IMR-90 (cell line): ENCODE data around the gene FRMD5. TPM values are rescaled to one million over a fixed set of nuclear protein-coding genes. Genes with fewer than 3 reads are reported as not detected.

Source experiments
- ATAC-seq: fragments of 200-7000 bp; cut with Tn5 transposase; 2 replicates; pipeline ENCODE4 v1.9.1; 2020; ENCODE audit warnings: low read depth, mild to moderate bottlenecking, moderate library complexity
- BruUV-seq: library from RNA; stranded (reverse); fragments of 400-500 nt; replicated peaks from 2 replicates; lab custom pipeline; 2021; lab: Mats Ljungman, UMichigan
- CTCF ChIA-PET: fragments of 300-600 bp; formaldehyde crosslinking; extraction: SDS; loops from one replicate; lab custom pipeline; 2021; ENCODE audit warnings: antibody characterized with exemption; lab: Yijun Ruan, JAX
- POLR2A ChIA-PET: fragments of 300-600 bp; sonication (Branson Sonifier 250); formaldehyde crosslinking; loops from one replicate; lab custom pipeline; 2022; ENCODE audit warnings: antibody characterized with exemption; ENCODE audit not compliant: unreplicated experiment; lab: Charles Lee
- DNase-seq: peaks from one replicate; pipeline ENCODE4 v3.0.0; 2013
- H2AFZ ChIP-seq: replicated peaks from 2 replicates; pipeline ENCODE3; 2013; ENCODE audit warnings: low read length, mild to moderate bottlenecking; ENCODE audit not compliant: poor library complexity
- H2AK5ac ChIP-seq: 2 replicates; pipeline ENCODE4 v1.6.1; 2013; ENCODE audit warnings: low read depth, low read length, inconsistent platforms
- H2AK9ac ChIP-seq: replicated peaks from 2 replicates; pipeline ENCODE3; 2013; ENCODE audit warnings: mild to moderate bottlenecking, low read depth, low read length, moderate library complexity; ENCODE audit not compliant: poor library complexity
- H2BK120ac ChIP-seq: 2 replicates; pipeline ENCODE4 v1.6.1; 2013; ENCODE audit warnings: low read depth, low read length, inconsistent platforms
- H2BK15ac ChIP-seq: 3 replicates; pipeline ENCODE4 v1.6.1; 2013; ENCODE audit warnings: low read depth, low read length, inconsistent platforms
- H2BK20ac ChIP-seq: 2 replicates; pipeline ENCODE4 v1.6.1; 2013; ENCODE audit warnings: low read depth, mild to moderate bottlenecking, inconsistent platforms, low read length, moderate library complexity
- H2BK5ac ChIP-seq: 2 replicates; pipeline ENCODE4 v1.6.1; 2013; ENCODE audit warnings: mild to moderate bottlenecking, low read depth, low read length, inconsistent platforms; ENCODE audit not compliant: poor library complexity, severe bottlenecking
- H3K14ac ChIP-seq: replicated peaks from 2 replicates; pipeline ENCODE4 v1.6.1; 2013; ENCODE audit warnings: low read depth, low read length, inconsistent platforms
- H3K18ac ChIP-seq: 2 replicates; pipeline ENCODE4 v1.6.1; 2013; ENCODE audit warnings: low read depth, low read length, control low read depth
- H3K23ac ChIP-seq: 2 replicates; pipeline ENCODE4 v1.6.1; 2013; ENCODE audit warnings: low read depth, low read length, inconsistent platforms
- H3K27ac ChIP-seq: 2 replicates; pipeline ENCODE4 v1.5.1; 2013; ENCODE audit warnings: mild to moderate bottlenecking, control low read depth, low read length; ENCODE audit not compliant: insufficient read depth
- H3K27me3 ChIP-seq: 2 replicates; pipeline ENCODE4 v1.6.1; 2013; ENCODE audit warnings: low read length; ENCODE audit not compliant: control insufficient read depth, insufficient read depth
- H3K36me3 ChIP-seq: 2 replicates; pipeline ENCODE4 v1.6.1; 2013; ENCODE audit warnings: low read length, mixed read lengths; ENCODE audit not compliant: control insufficient read depth, insufficient read depth
- H3K4ac ChIP-seq: 2 replicates; pipeline ENCODE4 v1.6.1; 2013; ENCODE audit warnings: low read depth, low read length, inconsistent platforms
- H3K4me1 ChIP-seq: 2 replicates; pipeline ENCODE4 v1.6.1; 2013; ENCODE audit warnings: low read length, mixed read lengths; ENCODE audit not compliant: control insufficient read depth, insufficient read depth
- H3K4me2 ChIP-seq: 2 replicates; pipeline ENCODE4 v1.6.1; 2013; ENCODE audit warnings: low read depth, mild to moderate bottlenecking, control low read depth, low read length, moderate library complexity
- H3K4me3 ChIP-seq: 2 replicates; pipeline ENCODE4 v1.5.1; 2013; ENCODE audit warnings: low read depth, mild to moderate bottlenecking, control low read depth, low read length, moderate library complexity; ENCODE audit not compliant: insufficient read depth
- H3K56ac ChIP-seq: 2 replicates; pipeline ENCODE4 v1.6.1; 2013; ENCODE audit warnings: low read length, inconsistent platforms; ENCODE audit not compliant: insufficient read depth; ENCODE audit errors: extremely low read depth
- H3K79me1 ChIP-seq, 2 experiments: 2 replicates each; pipeline ENCODE4 v1.6.1; 2013; ENCODE audit warnings: low read length in 2 of 2, inconsistent platforms in 1 of 2, low read depth in 1 of 2
- H3K9ac ChIP-seq: 2 replicates; pipeline ENCODE4 v1.6.1; 2013; ENCODE audit warnings: low read depth, low read length, control low read depth
- H3K9me1 ChIP-seq: 2 replicates; pipeline ENCODE4 v1.6.1; 2013; ENCODE audit warnings: low read length, inconsistent platforms; ENCODE audit not compliant: insufficient read depth
- H3K9me3 ChIP-seq: 2 replicates; pipeline ENCODE4 v1.6.1; 2013; ENCODE audit warnings: low read length; ENCODE audit not compliant: control insufficient read depth, insufficient read depth
- H4K20me1 ChIP-seq: 2 replicates; pipeline ENCODE4 v1.6.1; 2013; ENCODE audit warnings: low read length, inconsistent platforms; ENCODE audit not compliant: insufficient read depth
- H4K5ac ChIP-seq: 2 replicates; pipeline ENCODE4 v1.6.1; 2013; ENCODE audit warnings: mild to moderate bottlenecking, low read depth, low read length, control low read depth
- H4K8ac ChIP-seq, 2 experiments: 2 replicates each; pipeline ENCODE4 v1.6.1; 2013; ENCODE audit warnings: low read depth in 2 of 2, low read length in 2 of 2, control low read depth in 1 of 2, inconsistent platforms in 1 of 2
- H4K91ac ChIP-seq: 2 replicates; pipeline ENCODE4 v1.6.1; 2013; ENCODE audit warnings: low read depth, low read length, inconsistent platforms; ENCODE audit not compliant: insufficient read depth
- BHLHE40 ChIP-seq: fragments of 150-350 bp; IDR thresholded peaks from 2 replicates; pipeline ENCODE4 v1.6.1; 2016; ENCODE audit warnings: mild to moderate bottlenecking, low read depth, low read length
- CEBPB ChIP-seq: IDR thresholded peaks from 2 replicates; pipeline ENCODE4 v1.6.1; 2012; ENCODE audit warnings: low read depth, low read length, improper control_type of control experiment
- CHD1 ChIP-seq: IDR thresholded peaks from 2 replicates; pipeline ENCODE4 v1.6.1; 2012; ENCODE audit warnings: low read depth, low read length, improper control_type of control experiment
- FOS ChIP-seq: fragments of 150-350 bp; IDR thresholded peaks from 2 replicates; pipeline ENCODE4 v1.6.1; 2016; ENCODE audit warnings: low read depth, low read length
- MAFK ChIP-seq: IDR thresholded peaks from 2 replicates; pipeline ENCODE4 v1.6.1; 2012; ENCODE audit warnings: low read depth, low read length, improper control_type of control experiment
- MAZ ChIP-seq: IDR thresholded peaks from 2 replicates; pipeline ENCODE4 v1.6.1; 2012; ENCODE audit warnings: low read depth, mild to moderate bottlenecking, low read length, improper control_type of control experiment, moderate library complexity, borderline replicate concordance
- MXI1 ChIP-seq: IDR thresholded peaks from 2 replicates; pipeline ENCODE4 v1.6.1; 2012; ENCODE audit warnings: low read depth, mild to moderate bottlenecking, low read length, moderate library complexity, borderline replicate concordance
- NFE2L2 ChIP-seq: fragments of 150-350 bp; IDR thresholded peaks from 2 replicates; pipeline ENCODE4 v1.6.1; 2016; ENCODE audit warnings: low read depth, mild to moderate bottlenecking, low read length
- POLR2A ChIP-seq: IDR thresholded peaks from 2 replicates; pipeline ENCODE4 v1.6.1; 2012; ENCODE audit warnings: mild to moderate bottlenecking, low read depth, low read length
- RAD21 ChIP-seq: IDR thresholded peaks from 2 replicates; pipeline ENCODE4 v1.6.1; 2012; ENCODE audit warnings: low read length, improper control_type of control experiment
- RCOR1 ChIP-seq: IDR thresholded peaks from 2 replicates; pipeline ENCODE4 v1.6.1; 2012; ENCODE audit warnings: mild to moderate bottlenecking, low read length, improper control_type of control experiment; ENCODE audit not compliant: insufficient replicate concordance
- RFX5 ChIP-seq: IDR thresholded peaks from 2 replicates; pipeline ENCODE4 v1.8.0; 2012; ENCODE audit warnings: low read depth, mild to moderate bottlenecking, low read length, moderate library complexity
- SMC3 ChIP-seq: fragments of 150-350 bp; IDR thresholded peaks from 2 replicates; pipeline ENCODE4 v1.6.1; 2016; ENCODE audit warnings: low read depth, mild to moderate bottlenecking, antibody characterized with exemption, low read length, moderate library complexity
- WGBS, 2 experiments: methylation state at CpG; one replicate each; pipeline versions ENCODE4 v1.1.5 to v1.1.7; 2013; ENCODE audit warnings: missing lambda C conversion rate in 2 of 2; ENCODE audit not compliant: insufficient read length in 1 of 2; ENCODE audit errors: extremely low coverage in 2 of 2; 5-methylcytosine and 5-hydroxymethylcytosine counted together
- dilution Hi-C: fragments of 300-500 bp; cut with HindIII; formaldehyde crosslinking; loops from one replicate; pipeline ENCODE4 v1.14.3; 2018; ENCODE audit warnings: low sequenced_read_pairs; ENCODE audit not compliant: unreplicated experiment
- in situ Hi-C: fragments of 300-500 bp; cut with MboI; formaldehyde crosslinking; loops from 3 replicates; pipeline ENCODE4 v1.14.3; 2019; ENCODE audit warnings: low sequenced_read_pairs, inconsistent platforms, mixed read lengths
- intact Hi-C: fragments of 100-400 bp; cut with micrococcal nuclease; formaldehyde crosslinking; loops from 2 replicates; pipeline ENCODE4 v1.10.0; 2022
- polyA plus RNA-seq, 3 experiments: library from polyadenylated mRNA; depleted of rRNA; stranded (reverse); fragments of >200 nt; gene quantifications; 2 replicates each; pipeline ENCODE4 v1.2.3, GENCODE V29; 2012; ENCODE audit warnings: low replicate concordance in 1 of 3
- total RNA-seq: library from RNA; depleted of rRNA; stranded (reverse); fragments of >200 nt; gene quantifications from 2 replicates; pipeline ENCODE4 v1.2.3, GENCODE V29; 2012
- TF ChIP-seq, protein P1 (sequence below): conservative IDR thresholded peaks from 2 replicates; pipeline ENCODE4 v1.5.1; 2012; ENCODE audit warnings: mild to moderate bottlenecking, low read depth, low read length, improper control_type of control experiment
- TF ChIP-seq, protein P2 (sequence below): fragments of 150-350 bp; IDR thresholded peaks from 2 replicates; pipeline ENCODE4 v1.6.1; 2016; ENCODE audit warnings: low read depth, mild to moderate bottlenecking, low read length, moderate library complexity, borderline replicate concordance
- TF ChIP-seq, protein P3 (sequence below): fragments of 150-350 bp; IDR thresholded peaks from 2 replicates; pipeline ENCODE4 v1.6.1; 2017; ENCODE audit warnings: mild to moderate bottlenecking, antibody characterized with exemption, low read length, low read depth

The FRMD5 gene
- total and polyA plus RNA-seq, 2 of the 4 experiments (the other 2 are of a cell fraction): 4.1 to 5.4 TPM

DNA sequence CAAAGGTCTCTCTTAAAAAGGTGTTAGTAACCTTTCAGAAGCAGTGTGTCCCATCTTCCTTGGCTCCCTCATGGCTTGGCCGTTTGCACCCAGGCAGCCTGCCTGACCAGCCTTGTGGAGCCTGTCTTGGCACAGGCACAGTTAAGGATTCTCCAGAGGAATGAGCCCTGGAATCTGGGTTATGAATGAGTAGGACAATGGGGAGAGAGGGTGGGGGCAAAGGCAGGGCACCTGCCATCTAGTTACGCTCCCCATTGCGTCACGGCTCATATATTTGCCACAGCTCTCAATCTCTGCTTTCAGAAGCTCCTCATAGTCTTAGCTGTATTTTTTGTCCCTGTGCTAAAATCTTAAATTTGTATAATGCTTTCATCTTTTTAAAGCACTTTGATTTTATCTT is 317.7 kb downstream of the FRMD5 start:
- Histone ChIP-seq H3K9me3 (no peaks in the 10 kb centered on the region), H3K79me1 (peaks cover 0 to 3% of the 10 kb centered on the region in 2 experiments; a peak in 1 of 4 replicates), H2AFZ (no peak overlapping the region), H3K23ac (no peak overlapping the region), H2AK5ac (no peak overlapping the region), H4K91ac (no peak overlapping the region), H3K27me3 (no peaks in the 10 kb centered on the region), H3K18ac (no peak overlapping the region), H4K20me1 (no peaks in the 10 kb centered on the region; the same call in 1 of the 2 replicates), H3K4me2 (no peak overlapping the region), H4K5ac (no peak overlapping the region), H3K4me1 (no peaks in the 10 kb centered on the region), H3K4me3 (no peak overlapping the region), H3K36me3 (peaks cover 5% of the 10 kb centered on the region; the same call in 1 of the 2 replicates), H2BK5ac (no peak overlapping the region), H2AK9ac (no peak overlapping the region), H3K9ac (no peak overlapping the region), H2BK15ac (no peak overlapping the region), H2BK120ac (no peak overlapping the region), H3K27ac (no peak overlapping the region), H3K14ac (no peak overlapping the region), H4K8ac (no peak overlapping the region), H3K9me1 (no peaks in the 10 kb centered on the region; the same call in 1 of the 2 replicates), H3K4ac (no peak overlapping the region), H2BK20ac (no peak overlapping the region), H3K56ac (no peak overlapping the region)
- no TSS peak for BruUV-seq
- in situ Hi-C loops (loop anchor here (10.0 kb wide), 1 partner anchor 627 kb away; no protein-coding TSS in a partner anchor), dilution Hi-C loops (no loop called here), intact Hi-C loops (loop anchor here (10.0 kb wide), 1 partner anchor 657 kb away; the partner anchor contains the start of gene EIF3J)
- TF ChIP-seq, protein P1, sequence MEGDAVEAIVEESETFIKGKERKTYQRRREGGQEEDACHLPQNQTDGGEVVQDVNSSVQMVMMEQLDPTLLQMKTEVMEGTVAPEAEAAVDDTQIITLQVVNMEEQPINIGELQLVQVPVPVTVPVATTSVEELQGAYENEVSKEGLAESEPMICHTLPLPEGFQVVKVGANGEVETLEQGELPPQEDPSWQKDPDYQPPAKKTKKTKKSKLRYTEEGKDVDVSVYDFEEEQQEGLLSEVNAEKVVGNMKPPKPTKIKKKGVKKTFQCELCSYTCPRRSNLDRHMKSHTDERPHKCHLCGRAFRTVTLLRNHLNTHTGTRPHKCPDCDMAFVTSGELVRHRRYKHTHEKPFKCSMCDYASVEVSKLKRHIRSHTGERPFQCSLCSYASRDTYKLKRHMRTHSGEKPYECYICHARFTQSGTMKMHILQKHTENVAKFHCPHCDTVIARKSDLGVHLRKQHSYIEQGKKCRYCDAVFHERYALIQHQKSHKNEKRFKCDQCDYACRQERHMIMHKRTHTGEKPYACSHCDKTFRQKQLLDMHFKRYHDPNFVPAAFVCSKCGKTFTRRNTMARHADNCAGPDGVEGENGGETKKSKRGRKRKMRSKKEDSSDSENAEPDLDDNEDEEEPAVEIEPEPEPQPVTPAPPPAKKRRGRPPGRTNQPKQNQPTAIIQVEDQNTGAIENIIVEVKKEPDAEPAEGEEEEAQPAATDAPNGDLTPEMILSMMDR: no peak
- TF ChIP-seq BHLHE40 (no peak), MAFK (no peak), NFE2L2 (no peak), CEBPB (no peak), CHD1 (no peak), FOS (no peak), RCOR1 (no peak), RFX5 (no peak), RAD21 (no peak), MXI1 (no peak), SMC3 (no peak), MAZ (no peak), POLR2A (no peak)
- TF ChIP-seq, protein P2, sequence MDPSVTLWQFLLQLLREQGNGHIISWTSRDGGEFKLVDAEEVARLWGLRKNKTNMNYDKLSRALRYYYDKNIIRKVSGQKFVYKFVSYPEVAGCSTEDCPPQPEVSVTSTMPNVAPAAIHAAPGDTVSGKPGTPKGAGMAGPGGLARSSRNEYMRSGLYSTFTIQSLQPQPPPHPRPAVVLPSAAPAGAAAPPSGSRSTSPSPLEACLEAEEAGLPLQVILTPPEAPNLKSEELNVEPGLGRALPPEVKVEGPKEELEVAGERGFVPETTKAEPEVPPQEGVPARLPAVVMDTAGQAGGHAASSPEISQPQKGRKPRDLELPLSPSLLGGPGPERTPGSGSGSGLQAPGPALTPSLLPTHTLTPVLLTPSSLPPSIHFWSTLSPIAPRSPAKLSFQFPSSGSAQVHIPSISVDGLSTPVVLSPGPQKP: no peak
- TF ChIP-seq, protein P3, sequence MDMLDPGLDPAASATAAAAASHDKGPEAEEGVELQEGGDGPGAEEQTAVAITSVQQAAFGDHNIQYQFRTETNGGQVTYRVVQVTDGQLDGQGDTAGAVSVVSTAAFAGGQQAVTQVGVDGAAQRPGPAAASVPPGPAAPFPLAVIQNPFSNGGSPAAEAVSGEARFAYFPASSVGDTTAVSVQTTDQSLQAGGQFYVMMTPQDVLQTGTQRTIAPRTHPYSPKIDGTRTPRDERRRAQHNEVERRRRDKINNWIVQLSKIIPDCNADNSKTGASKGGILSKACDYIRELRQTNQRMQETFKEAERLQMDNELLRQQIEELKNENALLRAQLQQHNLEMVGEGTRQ: no peak
- DNase-seq (no peak), ATAC-seq (no peak)
- ChIA-PET POLR2A (no interaction called here), CTCF (no interaction called here)
- 100% methylated on average over 1 of the region's 4 CpGs; no CpG with 5 or more reads in 1 of the 2 experiments for WGBS, 2 experiments
